NCI-H524 (cell line): ENCODE data around the gene LARGE2.

ENCODE experiments used
- DNase-seq, 2 experiments: peaks; one replicate each; lab custom pipeline; 2025; lab: John Stamatoyannopoulos, UW

Gene LARGE2

DNA sequence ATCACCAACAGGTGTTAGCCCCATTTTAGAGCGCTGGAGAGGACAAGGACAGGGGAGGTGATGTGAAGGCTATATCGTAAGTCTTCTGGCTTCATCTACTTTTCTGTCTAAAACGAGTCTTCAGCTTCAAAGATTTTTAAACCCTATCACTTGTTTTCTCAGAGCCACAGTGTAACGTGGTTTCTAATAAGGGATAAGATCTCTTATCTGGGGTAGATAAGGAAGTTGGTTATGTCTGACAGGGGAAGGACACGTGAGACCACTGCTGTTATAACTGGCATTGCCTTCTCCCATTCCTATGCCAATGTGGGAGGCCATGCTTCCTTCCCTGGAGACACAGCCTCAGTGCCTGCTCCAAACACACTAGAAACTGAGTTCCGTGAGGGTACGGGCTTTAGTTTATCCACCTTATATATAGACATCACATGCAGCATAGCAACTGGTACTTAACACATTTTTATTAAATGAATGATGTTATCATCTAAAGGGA lies 39.3 kb downstream of the LARGE2 start:
- DNase-seq = no peak

DNA sequence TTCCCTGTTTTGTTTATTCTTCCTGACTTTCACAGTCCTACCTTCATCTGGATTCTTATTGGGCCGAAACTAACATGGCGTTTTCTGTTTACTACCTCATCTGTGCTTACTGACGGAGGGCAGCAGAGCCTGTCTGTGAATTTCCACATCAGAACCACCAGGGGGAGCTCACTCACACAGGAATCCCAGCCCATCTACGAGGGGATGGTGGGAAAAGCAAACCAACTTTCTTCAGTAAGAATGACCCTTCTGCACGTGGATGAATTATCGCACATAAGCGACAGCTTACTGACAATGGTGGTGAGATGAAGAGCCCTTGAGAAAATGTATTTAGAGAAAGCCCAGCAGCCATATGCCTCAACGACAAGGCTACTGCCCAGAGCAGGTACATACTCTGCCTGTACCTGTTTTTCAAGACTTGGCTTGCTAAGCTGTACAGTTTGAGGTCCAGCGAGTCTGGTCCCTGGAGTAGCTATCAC lies 42.5 kb downstream of the LARGE2 start:
- DNase-seq = peak; percentile 12 to 72

- DNase-seq = no peak
Measured at GRCh38 chr11:45967506-45967905, 45.0 kb downstream of the LARGE2 start.

GRCh38 chr11:45968901-45969300 lies 46.4 kb downstream of the LARGE2 start:
- no peak for DNase-seq

- DNase-seq = peak; percentile 4 to 20
Measured at GRCh38 chr11:45973601-45974000, 51.1 kb downstream of the LARGE2 start.

DNA sequence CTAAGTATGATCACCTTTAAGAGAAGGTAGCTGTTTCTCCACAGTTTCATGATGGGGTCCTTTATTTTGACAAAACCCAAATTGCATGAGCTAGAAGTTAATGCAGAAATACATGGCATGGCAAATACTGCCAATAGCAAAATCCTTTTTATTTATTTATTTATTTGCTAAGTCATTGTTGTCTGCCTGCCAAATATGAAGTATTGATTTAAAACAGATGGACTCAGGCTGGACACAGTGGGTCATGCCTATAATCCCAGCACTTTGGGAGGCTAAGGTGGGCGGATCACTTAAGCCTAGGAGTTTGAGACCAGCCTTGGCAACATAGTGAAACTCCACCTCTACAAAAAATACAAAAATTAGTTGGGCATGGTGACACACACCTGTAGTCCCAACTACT lies 52.4 kb downstream of the LARGE2 start:
- no peak for DNase-seq
